Fibroblast of lung (primary cell): ENCODE measurements around the gene DIAPH1. TPM values are rescaled to one million over a fixed set of nuclear protein-coding genes. Genes with fewer than 3 reads are reported as not detected.

Source experiments
- DNase-seq, 2 donors: peaks; one replicate each; pipeline versions ENCODE4 v3.0.0 to v3.0.0-alpha.2; 2010; ENCODE audit warnings: low read depth in 2 of 2
- H2AFZ ChIP-seq: 2 replicates; pipeline ENCODE4 v1.5.1; 2012; ENCODE audit warnings: low read length, control low read depth, inconsistent platforms
- H3K27ac ChIP-seq: 2 replicates; pipeline ENCODE4 v1.5.1; 2011; ENCODE audit warnings: low read length, control low read depth; ENCODE audit not compliant: insufficient read depth
- H3K27me3 ChIP-seq: 2 replicates; pipeline ENCODE4 v1.5.1; 2011; ENCODE audit warnings: mild to moderate bottlenecking, low read length; ENCODE audit not compliant: control insufficient read depth, insufficient read depth
- H3K36me3 ChIP-seq: 2 replicates; pipeline ENCODE4 v1.5.1; 2011; ENCODE audit warnings: low read length; ENCODE audit not compliant: control insufficient read depth, insufficient read depth
- H3K4me1 ChIP-seq: 2 replicates; pipeline ENCODE4 v1.5.1; 2011; ENCODE audit warnings: low read length; ENCODE audit not compliant: control insufficient read depth, insufficient read depth; ENCODE audit errors: extremely low read depth
- H3K4me2 ChIP-seq: 2 replicates; pipeline ENCODE4 v1.5.1; 2011; ENCODE audit warnings: low read length, control low read depth; ENCODE audit not compliant: insufficient read depth; ENCODE audit errors: extremely low read depth
- H3K4me3 ChIP-seq, 4 experiments: fragments of 200-600 bp in 1 of 4; sonication (generic) in 1 of 4; replicated peaks in 1 of 4; 2 replicates each; pipeline ENCODE4 v1.5.1; 2011 to 2016; ENCODE audit warnings: low read length in 4 of 4, low read depth in 3 of 4, mild to moderate bottlenecking in 3 of 4, control low read depth in 2 of 4, inconsistent platforms in 1 of 4, mixed read lengths in 1 of 4; ENCODE audit not compliant: insufficient read depth in 1 of 4; ENCODE audit errors: control extremely low read depth in 1 of 4
- H3K79me2 ChIP-seq: 2 replicates; pipeline ENCODE4 v1.5.1; 2012; ENCODE audit warnings: mild to moderate bottlenecking, low read length, inconsistent platforms; ENCODE audit not compliant: control insufficient read depth, insufficient read depth
- H3K9ac ChIP-seq: 2 replicates; pipeline ENCODE4 v1.5.1; 2011; ENCODE audit warnings: mild to moderate bottlenecking, low read length, control low read depth; ENCODE audit not compliant: insufficient read depth
- H3K9me3 ChIP-seq: 2 replicates; pipeline ENCODE4 v1.5.1; 2012; ENCODE audit warnings: low read depth, low read length; ENCODE audit not compliant: control insufficient read depth, insufficient read depth
- H4K20me1 ChIP-seq: 2 replicates; pipeline ENCODE4 v1.5.1; 2011; ENCODE audit warnings: low read length; ENCODE audit not compliant: control insufficient read depth, insufficient read depth; ENCODE audit errors: extremely low read depth
- EZH2 ChIP-seq: IDR thresholded peaks from 2 replicates; pipeline ENCODE4 v1.5.1; 2012; ENCODE audit warnings: low read length, control low read depth, mild to moderate bottlenecking; ENCODE audit errors: missing control alignments
- polyA plus RNA-seq, 2 donors: library from polyadenylated mRNA; depleted of rRNA in 1 of 2; stranded (reverse) in 1 of 2; unstranded in 1 of 2; fragments of >200 nt; gene quantifications; 2 replicates each; pipeline ENCODE4 v1.2.1, GENCODE V29; 2011 to 2012; ENCODE audit warnings: missing spikeins in 1 of 2
- total RNA-seq: library from RNA; depleted of rRNA; stranded (reverse); fragments of >200 nt; gene quantifications from 2 replicates; pipeline ENCODE4 v1.2.1, GENCODE V29; 2014
- TF ChIP-seq, protein P1 (sequence below), 2 donors: IDR thresholded peaks in 1 of 2; conservative IDR thresholded peaks in 1 of 2; 1 replicate in 1 of 2; 2 replicates in 1 of 2; pipeline ENCODE4 v1.5.1; 2011 to 2012; ENCODE audit warnings: low read length in 2 of 2, control low read depth in 1 of 2, inconsistent platforms in 1 of 2, low read depth in 1 of 2, mild to moderate bottlenecking in 1 of 2

DIAPH1 gene
- total and polyA plus RNA-seq, 2 donors (not counting 1 experiment from before 2014, with no cell fraction given), result 21.1 to 30.9 TPM

DNA sequence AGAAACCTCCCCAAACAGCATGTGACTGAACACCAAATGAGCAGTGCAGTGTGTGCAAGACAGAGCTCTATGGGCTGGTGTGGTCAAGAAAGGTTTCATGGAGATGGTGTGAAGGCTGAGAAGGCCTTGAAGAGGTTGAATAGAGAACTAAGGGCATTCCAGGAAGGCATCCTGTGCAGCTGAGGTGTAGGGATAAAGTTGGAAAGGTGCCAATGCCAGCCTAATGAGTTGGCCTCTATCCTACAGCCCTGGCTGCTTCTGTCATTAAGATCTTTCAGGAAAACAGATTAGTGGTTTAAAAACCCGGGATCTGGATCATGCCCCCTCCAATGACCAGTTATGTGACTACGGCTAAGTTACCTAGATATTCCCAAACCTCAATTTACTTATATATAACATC is 13.8 kb upstream of the DIAPH1 start:
- no peak for DNase-seq
- Histone ChIP-seq H3K4me3 (no peak overlapping the region), H3K27ac (no peak overlapping the region), H2AFZ (no peak overlapping the region), H3K36me3 (peaks cover 10% of the 10 kb centered on the region), H3K9me3 (no peaks in the 10 kb centered on the region), H3K79me2 (peaks cover 41% of the 10 kb centered on the region), H3K9ac (no peak overlapping the region), H3K27me3 (no peaks in the 10 kb centered on the region), H4K20me1 (no peaks in the 10 kb centered on the region), H3K4me2 (no peak overlapping the region), H3K4me1 (peaks cover 2% of the 10 kb centered on the region)
- TF ChIP-seq EZH2, result no peak
- TF ChIP-seq, protein P1, sequence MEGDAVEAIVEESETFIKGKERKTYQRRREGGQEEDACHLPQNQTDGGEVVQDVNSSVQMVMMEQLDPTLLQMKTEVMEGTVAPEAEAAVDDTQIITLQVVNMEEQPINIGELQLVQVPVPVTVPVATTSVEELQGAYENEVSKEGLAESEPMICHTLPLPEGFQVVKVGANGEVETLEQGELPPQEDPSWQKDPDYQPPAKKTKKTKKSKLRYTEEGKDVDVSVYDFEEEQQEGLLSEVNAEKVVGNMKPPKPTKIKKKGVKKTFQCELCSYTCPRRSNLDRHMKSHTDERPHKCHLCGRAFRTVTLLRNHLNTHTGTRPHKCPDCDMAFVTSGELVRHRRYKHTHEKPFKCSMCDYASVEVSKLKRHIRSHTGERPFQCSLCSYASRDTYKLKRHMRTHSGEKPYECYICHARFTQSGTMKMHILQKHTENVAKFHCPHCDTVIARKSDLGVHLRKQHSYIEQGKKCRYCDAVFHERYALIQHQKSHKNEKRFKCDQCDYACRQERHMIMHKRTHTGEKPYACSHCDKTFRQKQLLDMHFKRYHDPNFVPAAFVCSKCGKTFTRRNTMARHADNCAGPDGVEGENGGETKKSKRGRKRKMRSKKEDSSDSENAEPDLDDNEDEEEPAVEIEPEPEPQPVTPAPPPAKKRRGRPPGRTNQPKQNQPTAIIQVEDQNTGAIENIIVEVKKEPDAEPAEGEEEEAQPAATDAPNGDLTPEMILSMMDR (conservative IDR thresholded peaks at IDR 0.05 in 1 of 2, IDR thresholded peaks at IDR 0.05 in 1 of 2; ENCODE audit: low read depth in 1 of 2, low read length in 2 of 2), result no peak

DNA sequence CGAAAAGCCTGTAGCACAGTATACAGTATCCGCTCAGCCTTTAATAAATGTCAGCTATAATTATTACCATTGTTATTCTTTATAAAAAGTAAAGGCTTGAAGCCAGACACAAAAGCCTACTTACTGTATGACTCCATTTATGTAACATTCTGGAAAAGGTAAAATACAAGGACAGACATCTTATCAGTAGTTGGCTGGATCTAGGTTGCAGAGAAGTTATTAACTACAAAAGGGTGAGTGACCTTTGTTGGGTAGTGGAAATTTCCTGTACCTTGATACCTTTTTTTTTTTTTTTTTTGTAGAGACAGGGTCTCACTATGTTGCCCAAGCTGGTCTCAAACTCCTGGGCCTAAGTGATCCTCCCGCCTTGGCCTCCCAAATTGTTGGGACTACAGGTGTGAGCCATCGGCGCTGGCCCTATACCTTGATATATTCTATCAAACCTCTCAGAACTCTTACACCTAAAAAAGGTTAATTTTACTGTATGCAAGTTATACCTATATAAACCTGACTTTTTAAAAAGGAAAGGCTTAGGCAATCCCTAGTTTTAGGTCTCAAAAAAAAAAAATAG is 11.9 kb upstream of the DIAPH1 start:
- H3K4me1 ChIP-seq, result peaks cover 2% of the 10 kb centered on the region
- H3K9me3 ChIP-seq, result no peaks in the 10 kb centered on the region
- no peak overlapping the region for H2AFZ ChIP-seq
- no peak overlapping the region for H3K9ac ChIP-seq
- H3K36me3 ChIP-seq, result peaks cover 10% of the 10 kb centered on the region
- H4K20me1 ChIP-seq, result no peaks in the 10 kb centered on the region
- TF ChIP-seq, protein P1 (conservative IDR thresholded peaks at IDR 0.05 in 1 of 2, IDR thresholded peaks at IDR 0.05 in 1 of 2; ENCODE audit: low read depth in 1 of 2, low read length in 2 of 2), result no peak
- TF ChIP-seq EZH2, result no peak
- no peak overlapping the region for H3K4me2 ChIP-seq
- no peak for DNase-seq
- no peaks in the 10 kb centered on the region for H3K27me3 ChIP-seq
- H3K4me3 ChIP-seq, result no peak overlapping the region
- H3K27ac ChIP-seq, result no peak overlapping the region
- H3K79me2 ChIP-seq, result peaks cover 32% of the 10 kb centered on the region

DNA sequence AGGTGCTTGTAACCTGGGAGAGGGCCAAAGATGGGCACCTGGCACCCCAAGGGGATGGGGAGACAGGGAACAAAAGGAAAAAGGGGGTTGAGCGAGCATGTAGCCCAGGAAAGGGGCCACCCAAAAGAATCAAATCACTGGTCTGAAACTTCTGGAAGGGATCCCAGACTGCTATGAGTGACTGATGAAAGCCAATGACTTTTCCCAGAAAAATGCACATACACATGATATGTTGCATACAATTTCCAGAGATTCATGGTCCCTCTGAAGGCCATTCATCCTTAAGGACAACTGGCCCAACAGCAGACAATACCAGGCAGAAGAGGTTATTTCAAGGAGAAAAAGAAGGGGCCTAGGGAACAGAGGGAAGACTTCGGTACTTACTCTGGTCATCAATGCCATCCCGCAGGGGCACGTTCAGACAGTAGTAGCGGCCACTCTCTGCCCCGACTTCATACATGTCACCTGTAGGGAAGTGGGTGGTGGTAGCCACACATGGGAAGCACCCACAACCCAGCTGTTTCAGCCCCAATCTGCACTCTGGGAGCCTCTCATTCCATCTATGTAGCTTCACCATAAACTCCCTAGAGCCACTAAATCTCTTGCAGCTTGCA is 9.5 kb upstream of the DIAPH1 start:
- peaks cover 15% of the 10 kb centered on the region for H3K79me2 ChIP-seq
- H3K27ac ChIP-seq, result no peak overlapping the region
- no peak overlapping the region for H2AFZ ChIP-seq
- H3K9ac ChIP-seq, result no peak overlapping the region
- peaks cover 18% of the 10 kb centered on the region for H3K36me3 ChIP-seq
- peak in 1 of 2 donors; percentile 51 for DNase-seq
- H3K4me2 ChIP-seq, result no peak overlapping the region
- TF ChIP-seq EZH2, result no peak
- TF ChIP-seq, protein P1 (conservative IDR thresholded peaks at IDR 0.05 in 1 of 2, IDR thresholded peaks at IDR 0.05 in 1 of 2; ENCODE audit: low read depth in 1 of 2, low read length in 2 of 2), result no peak
- no peaks in the 10 kb centered on the region for H4K20me1 ChIP-seq
- H3K9me3 ChIP-seq, result no peaks in the 10 kb centered on the region
- H3K27me3 ChIP-seq, result no peaks in the 10 kb centered on the region
- H3K4me1 ChIP-seq, result no peaks in the 10 kb centered on the region
- no peak overlapping the region for H3K4me3 ChIP-seq
